GM19023 (cell line): Measurements from ENCODE around the gene ZNF724.
"Not testable (repeated sequence)": the region's sequence is repeated elsewhere in the genome, so short reads cannot be mapped to it uniquely, and the experiment has no call there.

ENCODE experiments used
- ATAC-seq: cut with Tn5 transposase; IDR thresholded peaks from one replicate; pipeline ENCODE4 v1.9.1; 2021; ENCODE audit warnings: mild to moderate bottlenecking, moderate library complexity; ENCODE audit not compliant: unreplicated experiment

The ZNF724 gene

DNA sequence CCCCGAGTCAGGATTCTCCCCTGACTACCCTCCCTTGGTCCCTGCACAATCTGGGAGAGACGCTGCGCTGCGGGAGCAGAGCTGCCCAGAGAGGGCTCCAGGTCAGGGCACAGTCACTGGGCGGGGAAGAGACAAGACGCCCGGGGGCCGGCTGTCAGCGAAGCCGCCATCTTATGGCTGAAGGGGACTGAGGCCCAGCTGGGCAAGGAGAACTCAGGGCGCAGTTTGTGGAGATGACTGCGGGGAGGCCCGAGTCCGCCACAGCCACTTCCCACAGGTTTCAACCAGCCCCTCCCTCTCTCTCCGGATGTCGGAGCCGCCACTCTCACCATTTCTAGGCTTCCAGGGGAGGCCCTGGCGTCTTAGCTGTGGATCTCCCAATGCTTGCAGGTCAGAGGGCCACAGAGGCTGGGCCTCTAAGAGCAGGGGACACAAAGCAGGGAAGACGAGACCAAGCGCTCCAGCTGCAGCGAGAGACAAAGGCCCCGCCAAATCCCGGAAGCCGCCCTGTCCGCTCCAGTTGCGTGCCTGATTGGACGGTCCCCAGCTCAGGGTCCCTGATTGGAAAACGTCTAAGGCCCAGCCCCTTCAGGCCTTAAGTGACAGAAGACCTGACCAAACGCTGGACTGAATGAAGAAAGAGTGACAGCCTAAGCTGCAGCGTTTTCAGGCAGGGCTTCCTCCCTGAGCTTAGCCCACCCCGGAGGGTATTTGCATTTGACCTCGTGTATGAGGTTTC lies at the start of gene ZNF724:
Gene ZNF724, minus strand, starts transcription at position 484 of the 739 bp plus-strand sequence. Its CDS starts 152 bp downstream, at position 332.
- ATAC-seq = peak; percentile 98

DNA sequence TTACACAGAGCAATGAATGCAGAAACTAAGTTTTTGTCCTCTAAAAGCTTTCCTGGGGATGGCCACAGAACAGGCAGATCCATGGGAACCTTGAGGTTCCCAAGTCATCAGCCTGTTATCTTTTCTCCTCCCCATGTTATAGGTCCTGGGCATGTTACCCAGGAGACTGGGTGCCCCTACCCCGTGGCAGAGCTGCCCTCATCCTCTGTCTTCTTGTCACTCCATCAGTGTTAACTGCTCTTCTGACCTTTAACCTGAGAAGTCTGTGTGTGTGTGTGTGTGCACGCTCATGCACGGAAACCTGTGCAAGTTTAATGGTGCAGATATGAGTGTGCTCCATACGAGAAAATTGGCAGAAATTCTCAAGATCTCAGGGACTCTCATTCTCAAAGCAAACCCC lies 43.9 kb upstream of the ZNF724 start:
- ATAC-seq = no peak

DNA sequence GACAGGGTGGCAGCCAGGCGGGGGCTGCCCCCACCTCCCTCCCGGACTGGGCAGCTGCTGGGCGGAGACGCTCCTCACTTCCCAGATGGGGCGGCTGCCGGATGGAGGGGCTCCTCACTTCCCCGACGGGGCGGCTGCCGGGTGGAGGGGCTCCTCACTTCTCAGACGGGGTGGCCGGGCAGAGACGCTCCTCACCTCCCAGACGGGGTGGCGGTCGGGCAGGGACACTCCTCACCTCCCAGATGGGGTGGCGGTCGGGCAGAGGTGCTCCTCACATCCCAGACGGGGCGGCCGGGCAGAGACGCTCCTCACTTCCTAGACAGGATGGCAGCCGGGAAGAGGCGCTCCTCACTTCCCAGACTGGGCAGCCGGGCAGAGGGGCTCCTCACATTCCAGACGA lies 39.8 kb upstream of the ZNF724 start:
- not testable (repeated sequence) for ATAC-seq

DNA sequence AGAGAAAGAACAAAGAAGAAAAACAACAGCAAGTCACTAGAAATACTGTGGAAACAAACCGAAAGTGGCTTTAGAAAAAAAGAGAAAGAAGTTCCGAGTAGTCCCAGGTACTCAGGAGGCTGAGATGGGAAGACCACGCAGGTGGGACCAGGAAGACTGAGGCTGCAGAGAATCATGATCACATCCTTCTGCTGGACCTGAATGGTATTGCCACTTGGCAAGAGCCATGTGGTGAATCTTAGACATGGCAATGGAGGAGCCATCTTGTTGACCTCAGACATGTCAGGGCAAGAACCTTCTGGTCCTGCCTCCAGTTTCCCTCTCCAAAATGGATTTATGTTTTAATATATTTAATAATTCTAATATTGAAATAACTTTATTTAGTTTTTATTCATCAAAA lies 37.4 kb upstream of the ZNF724 start:
- no peak for ATAC-seq

DNA sequence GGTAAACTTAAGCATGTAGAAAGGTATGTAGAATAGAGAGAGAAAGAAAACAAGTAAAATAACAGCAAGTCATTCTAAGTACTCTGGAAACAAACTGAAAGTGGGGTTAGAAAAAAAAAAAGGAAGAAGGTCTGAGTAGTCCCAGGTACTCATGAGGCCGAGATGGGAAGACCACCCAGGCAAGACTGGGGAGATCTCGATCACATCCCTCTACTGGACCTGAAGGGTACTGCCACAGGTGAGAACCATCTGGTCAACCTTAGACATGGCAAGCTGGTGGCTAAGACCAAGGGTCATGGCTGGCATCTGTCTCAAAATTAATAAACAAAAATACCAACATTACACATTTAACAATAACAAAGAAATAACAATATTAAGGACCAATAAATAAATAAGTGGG lies 36.3 kb upstream of the ZNF724 start:
- no peak for ATAC-seq

DNA sequence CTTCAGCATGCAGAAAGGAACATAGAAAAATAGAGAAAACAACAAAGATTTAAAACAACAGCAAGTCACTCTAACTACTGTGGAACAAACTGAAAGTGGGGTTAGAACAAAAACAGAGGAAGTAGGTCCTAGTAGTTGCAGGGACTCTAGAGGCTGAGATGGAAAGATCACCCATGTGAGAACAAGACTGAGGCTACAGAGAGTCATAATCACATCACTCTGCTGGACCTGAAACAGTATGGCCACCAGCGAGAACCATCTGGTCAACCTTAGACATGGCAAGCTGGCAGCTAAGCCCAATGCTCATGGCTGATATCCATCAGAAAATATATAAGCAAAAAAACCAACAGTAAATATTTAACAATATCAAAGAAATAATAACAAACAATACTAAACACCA lies 35.8 kb upstream of the ZNF724 start:
- no peak for ATAC-seq

DNA sequence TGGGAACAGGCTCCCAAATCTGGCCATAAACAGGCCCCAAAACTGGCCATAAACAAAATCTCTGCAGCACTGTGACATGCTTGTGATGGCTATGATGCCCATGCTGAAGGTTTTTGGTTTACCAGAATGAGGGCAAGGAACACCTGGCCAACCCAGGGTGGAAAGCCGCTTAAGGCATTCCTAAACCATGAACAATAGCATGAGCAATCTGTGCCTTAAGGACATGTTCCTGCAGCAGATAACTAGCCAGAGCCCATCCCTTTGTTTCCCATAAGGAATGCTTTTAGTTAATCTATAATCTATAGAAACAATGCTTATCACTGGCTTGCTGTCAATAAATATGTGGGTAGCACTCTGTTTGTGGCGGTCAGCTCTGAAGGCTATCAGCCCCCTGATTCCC lies 35.1 kb upstream of the ZNF724 start:
- ATAC-seq = not testable (repeated sequence)

DNA sequence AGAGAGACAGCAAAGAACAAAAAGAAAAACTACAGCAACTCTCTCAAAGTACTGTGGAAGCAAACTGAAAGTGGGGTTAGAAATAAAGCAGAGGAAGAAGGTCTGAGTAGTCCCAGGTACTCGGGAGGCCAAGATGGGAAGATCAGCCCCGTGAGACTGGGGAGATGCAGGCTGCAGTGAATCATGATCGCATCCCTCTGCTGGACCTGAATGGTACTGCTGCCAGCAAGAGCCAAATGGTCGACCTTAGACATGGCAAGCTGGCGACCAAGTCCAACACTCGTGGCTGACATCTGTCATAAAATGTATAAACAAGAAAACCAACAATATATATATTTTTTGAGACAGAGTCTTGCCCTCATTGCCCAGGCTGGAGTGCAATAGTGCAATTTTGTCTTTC lies 33.7 kb upstream of the ZNF724 start:
- ATAC-seq = no peak

DNA sequence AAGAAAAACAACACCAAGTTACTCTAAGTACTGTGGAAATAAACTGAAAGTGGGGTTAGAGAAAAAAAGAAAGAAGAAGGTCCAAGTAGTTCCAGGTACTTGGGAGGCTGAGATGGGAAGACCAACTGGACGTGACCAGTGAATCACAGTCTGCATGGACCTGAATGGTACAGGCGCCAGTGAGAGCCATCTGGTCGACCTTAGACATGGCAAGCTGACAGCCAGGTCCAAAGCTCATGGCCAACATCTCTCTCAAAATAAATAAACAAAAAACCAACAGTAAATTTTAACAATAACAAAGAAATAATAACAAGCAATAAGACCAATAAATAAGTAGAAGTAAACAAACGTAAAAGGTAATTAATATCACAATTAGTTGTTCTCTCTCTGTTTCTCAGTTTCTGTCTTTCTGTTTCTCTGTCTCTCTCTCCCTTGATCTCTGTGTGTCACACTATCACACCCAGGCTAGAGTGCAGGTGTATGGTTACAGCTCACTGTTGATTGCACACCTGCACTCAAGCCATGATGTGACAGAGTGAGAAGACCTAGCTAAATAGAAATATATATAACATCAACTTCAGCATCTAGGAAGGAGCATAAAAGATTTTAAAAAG lies 31.6 kb upstream of the ZNF724 start:
- ATAC-seq = no peak

DNA sequence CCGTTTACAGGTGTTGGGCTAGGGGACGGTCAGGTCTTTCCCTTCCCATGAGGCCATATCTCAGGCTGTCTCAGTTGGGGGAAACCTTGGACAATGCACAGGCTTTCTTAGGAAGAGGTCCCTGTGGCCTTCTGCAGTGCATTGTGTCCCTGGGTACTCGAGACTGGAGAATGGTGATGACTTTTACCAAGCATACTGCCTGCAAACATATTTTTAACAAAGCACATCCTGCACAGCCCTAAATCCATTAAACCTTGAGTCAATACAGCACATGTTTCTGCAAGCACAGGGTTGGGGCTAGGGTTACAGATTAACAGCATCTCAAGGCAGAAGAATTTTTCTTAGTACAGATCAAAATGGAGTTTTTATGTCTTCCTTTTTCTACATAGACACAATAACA lies 27.9 kb upstream of the ZNF724 start:
- not testable (repeated sequence) for ATAC-seq

DNA sequence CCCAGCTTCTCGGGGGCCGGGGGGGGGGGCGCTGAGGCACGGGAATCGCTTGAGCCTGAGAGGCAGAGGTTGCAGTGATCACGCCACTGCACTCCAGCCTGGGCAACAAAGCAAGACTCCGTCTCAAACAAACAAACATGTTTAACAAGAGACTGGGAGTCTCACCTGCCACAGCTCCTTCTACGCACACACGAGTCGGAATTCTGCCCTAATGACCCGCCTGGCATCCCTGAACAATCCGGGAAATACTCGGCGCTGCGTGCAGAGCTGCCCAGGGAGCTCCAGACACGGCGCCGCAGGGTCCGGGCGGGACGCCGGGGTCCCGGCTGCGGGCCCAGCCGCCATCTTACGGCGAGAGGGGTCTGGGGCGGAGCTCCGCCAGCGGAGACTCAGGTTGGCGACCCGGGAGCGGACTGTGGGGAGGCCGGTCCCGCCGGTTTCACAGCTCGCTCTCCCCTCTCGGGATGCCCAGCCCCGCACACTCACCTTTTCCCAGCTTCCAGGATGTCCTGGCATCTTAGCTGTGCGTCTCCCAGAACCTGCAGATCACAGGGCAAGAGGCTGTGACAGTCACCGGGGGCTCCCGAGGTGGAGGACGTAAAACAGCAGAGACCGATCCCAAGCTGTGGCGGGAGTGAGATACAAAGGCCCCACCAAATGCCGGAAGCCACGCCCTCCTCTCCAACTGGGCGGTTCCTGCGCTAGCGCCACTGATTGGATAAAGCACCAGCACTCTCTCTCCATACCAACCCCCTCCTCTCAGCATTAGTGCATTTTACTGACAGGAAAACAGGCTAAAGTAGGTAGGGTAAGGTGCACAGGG lies 23.6 kb upstream of the ZNF724 start:
- peak; percentile 99 for ATAC-seq

DNA sequence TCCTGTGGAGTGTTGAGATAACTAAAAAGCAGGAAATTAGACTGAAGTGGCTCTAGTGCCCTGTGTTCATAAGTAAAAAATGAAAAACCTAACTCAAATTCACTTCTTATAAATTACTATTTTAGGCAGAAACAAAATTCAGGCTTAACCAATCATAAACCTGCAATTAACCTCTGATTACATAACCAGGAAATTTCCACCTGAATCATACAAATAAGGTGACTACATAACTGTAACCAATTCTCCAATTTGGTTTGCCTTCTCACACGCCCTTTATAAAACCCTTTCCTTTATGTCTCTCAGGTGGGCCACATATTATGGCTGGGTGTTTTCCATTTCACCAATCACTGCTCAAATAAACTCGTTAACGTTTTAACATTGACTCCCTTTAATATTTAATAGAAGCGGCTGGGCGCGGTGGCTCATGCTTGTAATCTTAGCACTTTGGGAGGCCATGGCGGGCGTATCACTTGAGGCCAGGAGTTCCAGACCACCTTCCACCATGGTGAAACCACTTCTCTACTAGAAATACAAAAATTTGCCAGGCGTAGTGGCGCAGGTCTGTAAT lies 22.9 kb upstream of the ZNF724 start:
- ATAC-seq = no peak

DNA sequence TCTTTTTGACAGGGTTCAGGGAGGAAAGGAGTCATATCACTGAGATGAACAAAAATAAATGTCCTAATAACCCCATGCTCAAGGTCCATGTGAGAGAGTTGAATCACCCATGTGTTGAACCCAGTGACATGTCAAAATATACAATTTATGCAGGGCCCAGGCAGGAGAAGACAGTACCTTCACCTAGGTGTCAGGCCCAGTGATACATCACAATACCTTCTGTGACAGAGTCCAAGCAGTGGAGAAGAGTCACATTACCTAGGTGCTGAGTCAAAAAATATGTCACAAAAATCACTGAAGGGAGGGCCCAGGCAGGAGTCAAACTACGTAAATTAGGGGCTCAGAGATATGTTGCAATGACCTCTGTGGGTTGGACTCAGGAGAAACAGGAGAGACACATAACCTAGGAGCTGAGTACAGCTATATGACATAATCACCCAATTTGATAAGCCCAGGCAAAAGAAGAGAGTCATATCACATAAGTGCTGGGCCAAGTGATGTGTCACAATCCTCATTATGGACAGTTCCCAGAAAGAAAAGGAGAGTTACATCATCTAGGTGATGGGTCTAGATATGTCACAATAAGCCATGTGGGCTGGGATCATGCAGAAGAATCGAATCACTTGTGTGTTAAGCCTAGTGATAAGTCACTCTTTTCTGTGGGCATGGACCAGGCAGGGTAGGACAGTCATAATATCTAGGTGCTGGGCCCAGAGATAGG lies 13.8 kb upstream of the ZNF724 start:
- no peak for ATAC-seq

DNA sequence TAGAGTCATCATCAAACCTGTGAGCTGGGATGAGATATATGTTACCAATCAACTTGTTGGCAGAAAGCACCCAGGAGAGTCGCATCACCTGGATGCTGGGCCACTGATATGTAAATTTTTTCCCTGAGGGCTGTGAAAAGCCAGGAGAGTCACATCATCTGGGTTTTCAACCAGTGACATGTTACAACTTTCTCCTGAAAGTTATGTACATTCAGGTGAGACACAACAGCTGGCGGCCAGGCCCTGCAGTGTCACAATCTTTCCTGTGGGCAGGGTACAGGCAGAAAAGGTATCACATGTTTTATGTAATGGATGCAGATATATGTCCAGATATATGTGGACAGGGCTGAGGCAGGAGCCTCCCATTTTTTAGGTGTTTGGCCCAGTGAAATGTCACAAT lies 13.2 kb upstream of the ZNF724 start:
- ATAC-seq = no peak

DNA sequence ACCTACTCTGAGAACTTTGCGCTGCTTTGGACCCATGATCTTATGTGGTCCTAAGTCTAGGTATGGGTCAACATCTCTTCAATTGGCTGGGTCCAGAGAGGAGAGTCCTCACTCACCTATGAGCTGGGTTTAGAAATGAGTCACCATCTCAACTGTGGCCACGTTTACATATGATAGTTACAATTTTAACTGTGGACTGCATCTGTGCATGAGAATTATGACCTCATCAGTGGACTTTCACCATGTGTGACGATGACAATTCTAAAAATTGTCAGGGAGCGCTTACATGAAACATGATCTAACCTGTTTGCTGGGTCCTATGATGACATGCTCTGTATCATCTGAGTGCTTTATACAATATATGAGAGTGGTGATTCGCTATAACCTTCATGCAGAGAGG lies 12.7 kb upstream of the ZNF724 start:
- no peak for ATAC-seq

DNA sequence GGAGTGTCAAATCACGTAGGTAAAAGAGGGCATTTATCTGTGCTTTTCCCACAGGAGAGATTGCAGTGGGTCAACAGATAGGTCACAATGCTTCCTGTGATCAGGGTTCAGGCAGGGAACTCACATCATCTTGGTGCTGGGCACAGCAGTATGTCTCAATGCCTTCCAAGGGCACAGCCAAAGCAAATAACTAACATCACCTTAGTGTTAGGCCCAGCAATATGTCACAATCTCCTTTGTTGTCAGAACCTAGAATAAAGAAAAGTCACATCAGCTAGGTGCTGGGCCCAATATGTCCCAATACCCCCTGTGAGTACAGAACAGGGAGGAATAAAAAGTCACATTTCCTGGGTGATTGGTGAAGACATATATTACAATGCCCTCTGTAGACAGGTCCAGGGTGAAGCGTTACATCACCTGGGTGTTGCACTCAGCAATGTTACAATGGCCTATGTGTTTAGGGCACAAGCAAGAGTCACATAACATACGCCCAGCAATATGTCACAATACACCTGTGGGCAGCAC lies 11.4 kb upstream of the ZNF724 start:
- ATAC-seq = no peak

DNA sequence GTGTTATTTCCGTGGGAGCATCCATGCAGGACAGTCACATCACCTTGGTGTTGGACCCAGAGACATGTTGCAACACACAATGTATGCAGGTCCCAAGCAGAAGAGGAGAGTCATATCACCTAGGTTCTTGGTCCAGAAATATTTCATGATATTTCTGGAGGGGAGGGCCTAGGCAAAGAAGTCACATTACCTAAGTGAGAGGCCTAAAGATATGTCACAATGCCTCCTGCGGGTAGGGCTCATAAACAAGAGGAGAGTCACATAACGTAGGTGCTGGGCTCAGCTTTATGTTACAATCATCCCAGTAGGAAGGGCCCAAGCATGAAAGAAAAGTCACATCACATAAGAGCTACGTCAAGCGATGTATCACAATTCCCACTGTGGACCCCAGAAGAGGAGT lies 10.8 kb upstream of the ZNF724 start:
- ATAC-seq = no peak

DNA sequence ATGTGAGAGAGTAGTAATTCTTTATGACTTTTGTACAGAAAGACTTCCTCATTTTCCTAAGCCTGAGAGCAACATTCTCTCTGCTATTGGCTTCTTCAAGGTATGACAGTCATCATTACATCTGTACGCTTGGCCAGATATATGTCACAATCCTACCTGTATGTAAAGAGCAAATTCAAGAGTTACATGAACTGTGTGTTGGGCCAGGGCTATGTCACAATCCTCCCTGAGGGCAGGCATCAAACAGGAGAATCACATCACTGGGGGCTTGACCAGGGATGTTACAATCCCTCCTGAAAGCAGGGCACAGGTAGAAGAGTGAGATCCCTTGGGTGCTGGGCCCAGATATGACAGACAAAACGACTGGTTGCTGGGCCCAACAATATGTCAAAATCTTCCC lies 9.8 kb upstream of the ZNF724 start:
- no peak for ATAC-seq

DNA sequence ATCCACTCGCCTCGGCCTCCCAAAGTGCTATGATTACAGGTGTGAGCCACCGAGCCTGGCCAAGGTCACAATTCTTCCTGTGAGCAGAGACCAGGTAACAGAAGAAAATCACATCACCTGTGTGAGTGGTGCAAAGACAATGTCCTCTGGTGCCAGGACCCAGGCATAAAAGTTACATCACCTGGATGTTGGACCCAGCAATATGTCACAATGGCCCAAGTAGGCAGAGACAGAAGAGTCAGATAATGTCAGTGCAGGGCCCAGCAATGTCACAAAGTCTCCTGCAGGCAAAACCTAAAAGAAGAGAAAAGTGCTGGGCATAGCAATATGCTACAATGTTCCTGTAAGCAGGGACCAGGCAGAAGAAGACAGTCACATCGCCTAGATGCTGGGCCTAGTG lies 5.5 kb upstream of the ZNF724 start:
- no peak for ATAC-seq

DNA sequence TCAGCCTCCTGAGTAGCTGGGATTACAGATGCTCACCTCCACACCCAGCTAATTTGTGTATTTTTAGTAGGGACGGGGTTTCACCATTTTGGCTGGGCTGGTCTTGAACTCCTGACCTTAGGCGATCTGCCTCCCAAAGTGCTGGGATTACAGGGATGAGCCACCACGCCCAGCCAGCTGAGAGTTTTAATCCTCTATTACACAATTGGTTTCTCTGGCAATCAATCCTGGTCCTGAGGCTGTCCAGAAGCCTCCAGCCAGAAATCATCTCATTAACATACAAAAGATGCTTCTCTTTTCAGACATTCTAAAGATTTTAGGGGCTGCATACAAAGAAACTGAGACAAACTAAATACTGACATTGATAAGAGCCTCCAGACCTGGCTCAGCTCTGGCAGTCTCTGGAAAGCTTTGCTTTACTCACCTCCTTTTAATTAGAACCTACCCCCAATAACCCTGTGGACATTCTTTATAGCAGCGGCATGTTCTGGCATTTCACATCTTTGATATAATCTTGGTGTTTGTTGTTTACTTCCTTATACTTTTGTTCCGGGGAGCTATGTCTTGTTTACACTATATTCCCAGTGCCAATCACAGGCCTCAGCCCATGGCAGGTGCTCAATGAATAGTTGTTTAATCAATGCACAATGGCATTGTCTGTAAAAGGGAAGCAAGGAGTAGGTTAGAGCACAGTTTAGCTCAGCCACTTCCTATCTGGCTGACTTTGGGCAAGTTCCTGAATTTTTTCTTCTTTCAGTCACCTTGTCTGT lies 4.1 kb upstream of the ZNF724 start:
- no peak for ATAC-seq
